SK-N-SH (cell line): ENCODE results near the gene ADIRF.
"Not testable (repeated sequence)": the region's sequence is repeated elsewhere in the genome, so short reads cannot be mapped to it uniquely, and the experiment has no call there.

Experiments used
- CTCF ChIP-seq: fragments of 200-600 bp; sonication (generic); IDR thresholded peaks from 2 replicates; pipeline ENCODE4 v1.6.1; 2017; ENCODE audit warnings: antibody characterized with exemption, mild to moderate bottlenecking, moderate library complexity
- JUND ChIP-seq: IDR thresholded peaks from 2 replicates; pipeline ENCODE4 v1.4.0; 2012
- MAX ChIP-seq: IDR thresholded peaks from 2 replicates; pipeline ENCODE4 v1.4.0; 2012; ENCODE audit warnings: low read depth
- POLR2AphosphoS5 ChIP-seq: IDR thresholded peaks from 2 replicates; pipeline ENCODE4 v1.6.1; 2012; ENCODE audit warnings: low read depth, low read length
- RAD21 ChIP-seq: IDR thresholded peaks from 2 replicates; pipeline ENCODE4 v1.6.1; 2012; ENCODE audit warnings: mild to moderate bottlenecking, low read length
- REST ChIP-seq: IDR thresholded peaks from 2 replicates; pipeline ENCODE4 v1.6.1; 2012; ENCODE audit warnings: mild to moderate bottlenecking, low read depth, low read length, moderate library complexity
- SIN3A ChIP-seq: IDR thresholded peaks from 2 replicates; pipeline ENCODE4 v1.6.1; 2012; ENCODE audit warnings: low read depth, mild to moderate bottlenecking, low read length, moderate library complexity, borderline replicate concordance
- USF2 ChIP-seq: fragments of 150-350 bp; IDR thresholded peaks from 2 replicates; pipeline ENCODE4 v1.6.1; 2017; ENCODE audit warnings: antibody characterized with exemption, low read length, low read depth, borderline replicate concordance

GRCh38 chr10:87007674-87008073 lies 39.4 kb downstream of the ADIRF start:
- TF ChIP-seq CTCF, JUND, MAX, USF2, REST, SIN3A, POLR2AphosphoS5, RAD21: not testable (repeated sequence)
